HepG2 (cell line): Measurements from ENCODE around the gene NEK3. TPM values are rescaled to one million over a fixed set of nuclear protein-coding genes. Genes with fewer than 3 reads are reported as not detected.
"Not testable (repeated sequence)": the region's sequence is repeated elsewhere in the genome, so short reads cannot be mapped to it uniquely, and the experiment has no call there.

Experiments used
- FOXK1 ChIP-seq: sonication (generic); formaldehyde crosslinking; IDR thresholded peaks from 2 replicates; pipeline ENCODE4 v1.4.0; 2020; ENCODE audit warnings: low read depth, missing genetic modification reagents, borderline replicate concordance
- HBP1 ChIP-seq: IDR thresholded peaks from 2 replicates; pipeline ENCODE4 v1.6.1; 2016; ENCODE audit warnings: low read depth, control low read depth
- HMGXB3 ChIP-seq: sonication (generic); formaldehyde crosslinking; IDR thresholded peaks from 2 replicates; pipeline ENCODE4 v1.4.0; 2020; ENCODE audit warnings: missing genetic modification reagents, borderline replicate concordance
- IRF2 ChIP-seq: IDR thresholded peaks from 2 replicates; pipeline ENCODE4 v1.6.1; 2018; ENCODE audit warnings: missing genetic modification reagents, missing compliant biosample characterization
- KMT2B ChIP-seq: IDR thresholded peaks from 2 replicates; pipeline ENCODE4 v1.6.1; 2016; ENCODE audit warnings: missing genetic modification reagents, missing compliant biosample characterization
- MAZ ChIP-seq, 2 experiments: sonication (generic) in 1 of 2; formaldehyde crosslinking in 1 of 2; IDR thresholded peaks; 2 replicates each; pipeline versions ENCODE4 v1.5.0 to v1.6.1; 2012 to 2020; ENCODE audit warnings: low read depth in 2 of 2, mild to moderate bottlenecking in 2 of 2, borderline replicate concordance in 1 of 2, improper control_type of control experiment in 1 of 2, low read length in 1 of 2, missing genetic modification reagents in 1 of 2, moderate library complexity in 1 of 2
- NR2F6 ChIP-seq, 2 experiments: IDR thresholded peaks; 2 replicates each; pipeline ENCODE4 v1.6.1; 2016; ENCODE audit warnings: antibody characterized with exemption in 1 of 2, mild to moderate bottlenecking in 1 of 2
- ZNF501 ChIP-seq: sonication (generic); formaldehyde crosslinking; IDR thresholded peaks from 2 replicates; pipeline ENCODE4 v1.5.1; 2020; ENCODE audit warnings: mild to moderate bottlenecking, moderate library complexity, missing genetic modification reagents
- ZNF572 ChIP-seq: sonication (generic); formaldehyde crosslinking; IDR thresholded peaks from 2 replicates; pipeline ENCODE4 v1.5.1; 2020; ENCODE audit warnings: mild to moderate bottlenecking, missing genetic modification reagents
- polyA plus RNA-seq, 8 experiments: library from polyadenylated mRNA; depleted of rRNA in 3 of 8; stranded (reverse) in 7 of 8; unstranded in 1 of 8; fragments of >200 nt; fragmentation: Illumina TruSeq in 4 of 8; extraction: Trizol in 4 of 8; gene quantifications; 2 replicates each; pipeline versions ENCODE4 v1.2.1 to v1.2.3, GENCODE V29; 2011 to 2016; ENCODE audit warnings: low read depth in 4 of 8, missing spikeins in 1 of 8, mixed read lengths in 1 of 8; ENCODE audit not compliant: insufficient read depth in 1 of 8
- total RNA-seq, 5 experiments: library from RNA; depleted of rRNA; stranded (reverse); fragments of >200 nt; fragmentation: Illumina TruSeq; extraction: Trizol; gene quantifications; 2 replicates each; pipeline ENCODE4 v1.2.3, GENCODE V29; 2016; ENCODE audit warnings: low read depth in 1 of 5
- TF ChIP-seq, protein P1 (sequence below): IDR thresholded peaks from 2 replicates; pipeline ENCODE4 v1.4.0; 2020; ENCODE audit warnings: mild to moderate bottlenecking, missing genetic modification reagents
- TF ChIP-seq, protein P2 (sequence below): sonication (generic); formaldehyde crosslinking; IDR thresholded peaks from 2 replicates; pipeline ENCODE4 v1.5.1; 2020; ENCODE audit warnings: mild to moderate bottlenecking, missing genetic modification reagents, moderate library complexity

NEK3 gene
- total and polyA plus RNA-seq, 2 of the 13 experiments (the other 11 are each of a cell fraction or from before 2014, with no cell fraction given): 36.7 to 68.2 TPM

GRCh38 chr13:52201439-52202193, 42.2 kb upstream of the NEK3 start (continued):
- TF ChIP-seq, protein P1, sequence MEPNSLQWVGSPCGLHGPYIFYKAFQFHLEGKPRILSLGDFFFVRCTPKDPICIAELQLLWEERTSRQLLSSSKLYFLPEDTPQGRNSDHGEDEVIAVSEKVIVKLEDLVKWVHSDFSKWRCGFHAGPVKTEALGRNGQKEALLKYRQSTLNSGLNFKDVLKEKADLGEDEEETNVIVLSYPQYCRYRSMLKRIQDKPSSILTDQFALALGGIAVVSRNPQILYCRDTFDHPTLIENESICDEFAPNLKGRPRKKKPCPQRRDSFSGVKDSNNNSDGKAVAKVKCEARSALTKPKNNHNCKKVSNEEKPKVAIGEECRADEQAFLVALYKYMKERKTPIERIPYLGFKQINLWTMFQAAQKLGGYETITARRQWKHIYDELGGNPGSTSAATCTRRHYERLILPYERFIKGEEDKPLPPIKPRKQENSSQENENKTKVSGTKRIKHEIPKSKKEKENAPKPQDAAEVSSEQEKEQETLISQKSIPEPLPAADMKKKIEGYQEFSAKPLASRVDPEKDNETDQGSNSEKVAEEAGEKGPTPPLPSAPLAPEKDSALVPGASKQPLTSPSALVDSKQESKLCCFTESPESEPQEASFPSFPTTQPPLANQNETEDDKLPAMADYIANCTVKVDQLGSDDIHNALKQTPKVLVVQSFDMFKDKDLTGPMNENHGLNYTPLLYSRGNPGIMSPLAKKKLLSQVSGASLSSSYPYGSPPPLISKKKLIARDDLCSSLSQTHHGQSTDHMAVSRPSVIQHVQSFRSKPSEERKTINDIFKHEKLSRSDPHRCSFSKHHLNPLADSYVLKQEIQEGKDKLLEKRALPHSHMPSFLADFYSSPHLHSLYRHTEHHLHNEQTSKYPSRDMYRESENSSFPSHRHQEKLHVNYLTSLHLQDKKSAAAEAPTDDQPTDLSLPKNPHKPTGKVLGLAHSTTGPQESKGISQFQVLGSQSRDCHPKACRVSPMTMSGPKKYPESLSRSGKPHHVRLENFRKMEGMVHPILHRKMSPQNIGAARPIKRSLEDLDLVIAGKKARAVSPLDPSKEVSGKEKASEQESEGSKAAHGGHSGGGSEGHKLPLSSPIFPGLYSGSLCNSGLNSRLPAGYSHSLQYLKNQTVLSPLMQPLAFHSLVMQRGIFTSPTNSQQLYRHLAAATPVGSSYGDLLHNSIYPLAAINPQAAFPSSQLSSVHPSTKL (CRISPR knock-in tag): 0 out of 2 replicates have a peak, but pooled peaks have one; percentile 16
- TF ChIP-seq, protein P2, sequence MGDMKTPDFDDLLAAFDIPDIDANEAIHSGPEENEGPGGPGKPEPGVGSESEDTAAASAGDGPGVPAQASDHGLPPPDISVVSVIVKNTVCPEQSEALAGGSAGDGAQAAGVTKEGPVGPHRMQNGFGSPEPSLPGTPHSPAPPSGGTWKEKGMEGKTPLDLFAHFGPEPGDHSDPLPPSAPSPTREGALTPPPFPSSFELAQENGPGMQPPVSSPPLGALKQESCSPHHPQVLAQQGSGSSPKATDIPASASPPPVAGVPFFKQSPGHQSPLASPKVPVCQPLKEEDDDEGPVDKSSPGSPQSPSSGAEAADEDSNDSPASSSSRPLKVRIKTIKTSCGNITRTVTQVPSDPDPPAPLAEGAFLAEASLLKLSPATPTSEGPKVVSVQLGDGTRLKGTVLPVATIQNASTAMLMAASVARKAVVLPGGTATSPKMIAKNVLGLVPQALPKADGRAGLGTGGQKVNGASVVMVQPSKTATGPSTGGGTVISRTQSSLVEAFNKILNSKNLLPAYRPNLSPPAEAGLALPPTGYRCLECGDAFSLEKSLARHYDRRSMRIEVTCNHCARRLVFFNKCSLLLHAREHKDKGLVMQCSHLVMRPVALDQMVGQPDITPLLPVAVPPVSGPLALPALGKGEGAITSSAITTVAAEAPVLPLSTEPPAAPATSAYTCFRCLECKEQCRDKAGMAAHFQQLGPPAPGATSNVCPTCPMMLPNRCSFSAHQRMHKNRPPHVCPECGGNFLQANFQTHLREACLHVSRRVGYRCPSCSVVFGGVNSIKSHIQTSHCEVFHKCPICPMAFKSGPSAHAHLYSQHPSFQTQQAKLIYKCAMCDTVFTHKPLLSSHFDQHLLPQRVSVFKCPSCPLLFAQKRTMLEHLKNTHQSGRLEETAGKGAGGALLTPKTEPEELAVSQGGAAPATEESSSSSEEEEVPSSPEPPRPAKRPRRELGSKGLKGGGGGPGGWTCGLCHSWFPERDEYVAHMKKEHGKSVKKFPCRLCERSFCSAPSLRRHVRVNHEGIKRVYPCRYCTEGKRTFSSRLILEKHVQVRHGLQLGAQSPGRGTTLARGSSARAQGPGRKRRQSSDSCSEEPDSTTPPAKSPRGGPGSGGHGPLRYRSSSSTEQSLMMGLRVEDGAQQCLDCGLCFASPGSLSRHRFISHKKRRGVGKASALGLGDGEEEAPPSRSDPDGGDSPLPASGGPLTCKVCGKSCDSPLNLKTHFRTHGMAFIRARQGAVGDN (CRISPR knock-in tag): peak; percentile 28; the same call in 1 of the 2 replicates
- TF ChIP-seq HMGXB3: peak; percentile 40; the same call in 1 of the 2 replicates
- 0 out of 2 replicates have a peak, but pooled peaks have one; percentile 60 for TF ChIP-seq HBP1
- 0 out of 2 replicates have a peak, but pooled peaks have one; percentile 19 for TF ChIP-seq FOXK1 (CRISPR knock-in tag)
- TF ChIP-seq MAZ (IDR thresholded peaks at IDR 0.05; ENCODE audit: borderline replicate concordance, low read depth, low read length); NR2F6 (IDR thresholded peaks at IDR 0.05): not testable (repeated sequence)
- TF ChIP-seq MAZ (CRISPR knock-in tag; IDR thresholded peaks at IDR 0.05; ENCODE audit: low read depth): 0 out of 2 replicates have a peak, but pooled peaks have one; percentile 23
- TF ChIP-seq ZNF572 (CRISPR knock-in tag): 0 out of 2 replicates have a peak, but pooled peaks have one; percentile 26
- 0 out of 2 replicates have a peak, but pooled peaks have one; percentile 37 for TF ChIP-seq IRF2 (CRISPR knock-in tag)
- peak; percentile 14; the same call in 1 of the 2 replicates for TF ChIP-seq NR2F6 (CRISPR knock-in tag; IDR thresholded peaks at IDR 0.05)
- 0 out of 2 replicates have a peak, but pooled peaks have one; percentile 33 for TF ChIP-seq KMT2B (CRISPR knock-in tag)
- TF ChIP-seq ZNF501: peak; percentile 50; the same call in 1 of the 2 replicates
